Peyer's patch (tissue), 4 donors: ENCODE results near the gene ZNRF4.

Experiments used
- POLR2A ChIP-seq, 2 donors: fragments of 450-650 bp; IDR thresholded peaks; one replicate each; pipeline ENCODE4 v1.5.1; 2017; ENCODE audit warnings: antibody characterized with exemption in 2 of 2, mild to moderate bottlenecking in 2 of 2, moderate library complexity in 2 of 2
- TF ChIP-seq, protein P1 (sequence below), 6 experiments: fragments of 450-650 bp in 4 of 6; fragments of 200-600 bp in 2 of 6; sonication (generic) in 1 of 6; IDR thresholded peaks; one replicate each; pipeline ENCODE4 v1.5.1; 2017 to 2019; ENCODE audit warnings: antibody characterized with exemption in 6 of 6, mild to moderate bottlenecking in 3 of 6, moderate library complexity in 1 of 6

DNA sequence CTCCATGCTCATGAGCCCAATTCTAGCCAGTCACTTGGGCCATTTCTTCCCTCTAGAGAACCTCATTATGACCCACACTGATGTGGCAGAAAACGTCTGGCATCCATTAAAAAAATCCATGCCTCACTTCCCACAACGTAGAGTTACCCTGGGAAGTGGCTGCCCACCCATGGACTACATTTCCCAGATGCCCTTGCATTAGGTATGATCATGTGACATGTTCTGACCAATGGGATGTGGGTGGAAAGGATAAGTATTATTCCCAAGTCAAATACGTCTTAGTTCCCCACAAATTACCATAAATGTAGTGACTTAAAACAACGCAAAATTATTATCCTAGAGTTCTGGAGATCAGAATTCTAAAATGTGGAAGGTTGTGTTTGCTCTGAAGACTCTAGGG lies 47.9 kb upstream of the ZNRF4 start:
- TF ChIP-seq, protein P1, sequence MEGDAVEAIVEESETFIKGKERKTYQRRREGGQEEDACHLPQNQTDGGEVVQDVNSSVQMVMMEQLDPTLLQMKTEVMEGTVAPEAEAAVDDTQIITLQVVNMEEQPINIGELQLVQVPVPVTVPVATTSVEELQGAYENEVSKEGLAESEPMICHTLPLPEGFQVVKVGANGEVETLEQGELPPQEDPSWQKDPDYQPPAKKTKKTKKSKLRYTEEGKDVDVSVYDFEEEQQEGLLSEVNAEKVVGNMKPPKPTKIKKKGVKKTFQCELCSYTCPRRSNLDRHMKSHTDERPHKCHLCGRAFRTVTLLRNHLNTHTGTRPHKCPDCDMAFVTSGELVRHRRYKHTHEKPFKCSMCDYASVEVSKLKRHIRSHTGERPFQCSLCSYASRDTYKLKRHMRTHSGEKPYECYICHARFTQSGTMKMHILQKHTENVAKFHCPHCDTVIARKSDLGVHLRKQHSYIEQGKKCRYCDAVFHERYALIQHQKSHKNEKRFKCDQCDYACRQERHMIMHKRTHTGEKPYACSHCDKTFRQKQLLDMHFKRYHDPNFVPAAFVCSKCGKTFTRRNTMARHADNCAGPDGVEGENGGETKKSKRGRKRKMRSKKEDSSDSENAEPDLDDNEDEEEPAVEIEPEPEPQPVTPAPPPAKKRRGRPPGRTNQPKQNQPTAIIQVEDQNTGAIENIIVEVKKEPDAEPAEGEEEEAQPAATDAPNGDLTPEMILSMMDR (IDR thresholded peaks at IDR 0.05) = no peak
- no peak for TF ChIP-seq POLR2A (IDR thresholded peaks at IDR 0.05)
